ENCODE measurements around the gene ZNF492. TPM values are rescaled to one million over a fixed set of nuclear protein-coding genes. Genes with fewer than 3 reads are reported as not detected.
"Not testable (repeated sequence)": the region's sequence is repeated elsewhere in the genome, so short reads cannot be mapped to it uniquely, and the experiment has no call there.

ZNF492 gene
- total RNA-seq, 1 experiment from 2014 or later, result not detected

GRCh38 chr19:22627526-22627925 lies 6.6 kb upstream of the ZNF492 start:
- no peak overlapping the region for H3K4me3 Mint-ChIP-seq (ENCODE audit: unreplicated experiment)
- no peaks in the 10 kb centered on the region for H3K27me3 Mint-ChIP-seq (ENCODE audit: insufficient read depth, unreplicated experiment)
- no peak for DNase-seq
- Histone ChIP-seq H3K27me3 (replicated peaks; ENCODE audit: control insufficient read depth, insufficient read depth, low read length) (no peaks in the 10 kb centered on the region), H3K9me3 (no peaks in the 10 kb centered on the region; the same call in 1 of the 2 replicates), H3K36me3 (ENCODE audit: control insufficient read depth, insufficient read depth, low read length) (no peaks in the 10 kb centered on the region), H3K4me1 (no peaks in the 10 kb centered on the region), H3K4me3 (ENCODE audit: low read depth, low read length) (no peak overlapping the region)
- H3K27ac Mint-ChIP-seq (ENCODE audit: unreplicated experiment), result no peak overlapping the region
- ChIA-PET POLR2A (no interaction called here), CTCF (no interaction called here)
- BruUV-seq (replicated peaks), result no TSS peak
- no peaks in the 10 kb centered on the region for H3K36me3 Mint-ChIP-seq (ENCODE audit: insufficient read depth, unreplicated experiment)
- intact Hi-C loops (cut with micrococcal nuclease; ENCODE audit: unreplicated experiment), result no loop called here
- H3K9me3 Mint-ChIP-seq (ENCODE audit: unreplicated experiment), result no peaks in the 10 kb centered on the region
- TF ChIP-seq CTCF (IDR thresholded peaks at IDR 0.05; ENCODE audit: insufficient read depth in 1 of 2, low read depth in 1 of 2, low read length in 1 of 2, severe bottlenecking in 1 of 2, unreplicated experiment in 1 of 2), result no peak
- H3K4me1 Mint-ChIP-seq (ENCODE audit: low read depth, unreplicated experiment), result no peaks in the 10 kb centered on the region

GRCh38 chr19:22628401-22628800 lies 5.7 kb upstream of the ZNF492 start:
- no peaks in the 10 kb centered on the region for H3K9me3 Mint-ChIP-seq (ENCODE audit: unreplicated experiment)
- Histone ChIP-seq H3K4me1 (no peaks in the 10 kb centered on the region), H3K36me3 (ENCODE audit: control insufficient read depth, insufficient read depth, low read length) (no peaks in the 10 kb centered on the region), H3K4me3 (ENCODE audit: low read depth, low read length) (no peak overlapping the region), H3K9me3 (no peaks in the 10 kb centered on the region; the same call in 1 of the 2 replicates), H3K27me3 (replicated peaks; ENCODE audit: control insufficient read depth, insufficient read depth, low read length) (no peaks in the 10 kb centered on the region)
- TF ChIP-seq CTCF (IDR thresholded peaks at IDR 0.05; ENCODE audit: insufficient read depth in 1 of 2, low read depth in 1 of 2, low read length in 1 of 2, severe bottlenecking in 1 of 2, unreplicated experiment in 1 of 2), result no peak
- BruUV-seq (replicated peaks), result no TSS peak
- no peak for DNase-seq
- H3K4me1 Mint-ChIP-seq (ENCODE audit: low read depth, unreplicated experiment), result no peaks in the 10 kb centered on the region
- intact Hi-C loops (cut with micrococcal nuclease; ENCODE audit: unreplicated experiment), result no loop called here
- CTCF ChIA-PET, result no interaction called here
- no peak overlapping the region for H3K4me3 Mint-ChIP-seq (ENCODE audit: unreplicated experiment)
- no peak overlapping the region for H3K27ac Mint-ChIP-seq (ENCODE audit: unreplicated experiment)
- H3K27me3 Mint-ChIP-seq (ENCODE audit: insufficient read depth, unreplicated experiment), result no peaks in the 10 kb centered on the region
- H3K36me3 Mint-ChIP-seq (ENCODE audit: insufficient read depth, unreplicated experiment), result no peaks in the 10 kb centered on the region
- POLR2A ChIA-PET, result no interaction called here

DNA sequence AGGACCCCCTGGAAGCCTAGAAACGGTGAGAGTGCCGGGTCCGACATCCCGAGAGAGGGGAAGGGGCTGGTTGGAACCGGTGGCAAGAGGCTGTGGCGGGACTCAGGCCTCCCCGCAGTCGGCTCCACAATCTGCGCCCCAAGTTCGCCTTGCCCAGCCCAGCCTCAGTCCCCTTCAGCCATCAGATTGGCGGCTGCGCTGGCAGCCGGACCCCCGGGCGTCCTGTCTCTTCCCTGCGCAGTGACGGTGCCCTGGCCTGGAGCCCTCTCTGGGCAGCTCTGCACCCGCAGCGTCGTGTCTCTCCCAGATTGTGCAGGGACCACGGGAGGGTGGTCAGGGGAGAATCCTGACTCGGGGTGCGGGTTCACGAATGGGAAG lies 315 bp downstream of the ZNF492 start:
- no peak overlapping the region for H3K4me3 ChIP-seq (ENCODE audit: low read depth, low read length)
- DNase-seq, result no peak
- intact Hi-C loops (cut with micrococcal nuclease; ENCODE audit: unreplicated experiment), result no loop called here
- no TSS peak for BruUV-seq (replicated peaks)
- Mint-ChIP-seq H3K27ac (ENCODE audit: unreplicated experiment) (no peak overlapping the region), H3K36me3 (ENCODE audit: insufficient read depth, unreplicated experiment) (no peaks in the 10 kb centered on the region), H3K4me3 (ENCODE audit: unreplicated experiment) (no peak overlapping the region), H3K27me3 (ENCODE audit: insufficient read depth, unreplicated experiment) (no peaks in the 10 kb centered on the region), H3K4me1 (ENCODE audit: low read depth, unreplicated experiment) (no peaks in the 10 kb centered on the region), H3K9me3 (ENCODE audit: unreplicated experiment) (peaks cover 2% of the 10 kb centered on the region)
- no peaks in the 10 kb centered on the region for H3K36me3 ChIP-seq (ENCODE audit: control insufficient read depth, insufficient read depth, low read length)
- H3K9me3 ChIP-seq, result no peaks in the 10 kb centered on the region; the same call in 1 of the 2 replicates
- ChIA-PET CTCF (no interaction called here), POLR2A (no interaction called here)
- no peaks in the 10 kb centered on the region for H3K4me1 ChIP-seq
- TF ChIP-seq CTCF (IDR thresholded peaks at IDR 0.05; ENCODE audit: insufficient read depth in 1 of 2, low read depth in 1 of 2, low read length in 1 of 2, severe bottlenecking in 1 of 2, unreplicated experiment in 1 of 2), result no peak
- no peaks in the 10 kb centered on the region for H3K27me3 ChIP-seq (replicated peaks; ENCODE audit: control insufficient read depth, insufficient read depth, low read length)

DNA sequence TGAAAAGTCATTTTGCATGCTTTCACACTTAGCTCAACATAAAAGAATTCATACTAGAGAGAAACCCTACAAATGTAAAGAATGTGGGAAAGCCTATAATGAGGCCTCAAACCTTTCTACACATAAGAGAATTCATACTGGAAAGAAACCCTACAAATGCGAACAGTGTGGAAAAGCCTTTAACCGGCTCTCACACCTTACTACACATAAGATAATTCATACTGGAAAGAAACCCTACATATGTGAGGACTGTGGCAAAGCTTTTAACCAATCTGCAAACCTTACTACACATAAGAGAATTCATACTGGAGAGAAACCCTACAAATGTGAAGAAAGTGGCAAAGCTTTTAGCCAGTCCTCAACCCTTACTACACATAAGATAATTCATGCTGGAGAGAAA lies 51.4 kb downstream of the ZNF492 start:
- H3K4me1 ChIP-seq; H3K27me3 Mint-ChIP-seq (ENCODE audit: insufficient read depth, unreplicated experiment); H3K36me3 ChIP-seq (ENCODE audit: control insufficient read depth, insufficient read depth, low read length); H3K4me1 Mint-ChIP-seq (ENCODE audit: low read depth, unreplicated experiment); H3K27me3 ChIP-seq (replicated peaks; ENCODE audit: control insufficient read depth, insufficient read depth, low read length); DNase-seq; H3K4me3 ChIP-seq (ENCODE audit: low read depth, low read length); intact Hi-C loops (cut with micrococcal nuclease; ENCODE audit: unreplicated experiment); H3K9me3 Mint-ChIP-seq (ENCODE audit: unreplicated experiment); H3K36me3 Mint-ChIP-seq (ENCODE audit: insufficient read depth, unreplicated experiment); POLR2A ChIA-PET; H3K27ac Mint-ChIP-seq (ENCODE audit: unreplicated experiment); H3K4me3 Mint-ChIP-seq (ENCODE audit: unreplicated experiment); BruUV-seq (replicated peaks); CTCF ChIA-PET; H3K9me3 ChIP-seq: not testable (repeated sequence)

- BruUV-seq (replicated peaks); H3K4me1 ChIP-seq; intact Hi-C loops (cut with micrococcal nuclease; ENCODE audit: unreplicated experiment); H3K36me3 ChIP-seq (ENCODE audit: control insufficient read depth, insufficient read depth, low read length); H3K27me3 ChIP-seq (replicated peaks; ENCODE audit: control insufficient read depth, insufficient read depth, low read length); H3K27ac Mint-ChIP-seq (ENCODE audit: unreplicated experiment); H3K36me3 Mint-ChIP-seq (ENCODE audit: insufficient read depth, unreplicated experiment); DNase-seq; POLR2A ChIA-PET; H3K4me3 ChIP-seq (ENCODE audit: low read depth, low read length); H3K27me3 Mint-ChIP-seq (ENCODE audit: insufficient read depth, unreplicated experiment); H3K4me3 Mint-ChIP-seq (ENCODE audit: unreplicated experiment); CTCF ChIA-PET; H3K9me3 ChIP-seq; H3K4me1 Mint-ChIP-seq (ENCODE audit: low read depth, unreplicated experiment): not testable (repeated sequence)
- peaks cover 18% of the 10 kb centered on the region for H3K9me3 Mint-ChIP-seq (ENCODE audit: unreplicated experiment)
Measured at GRCh38 chr19:22702661-22703060, 68.5 kb downstream of the ZNF492 start.
